Ascending aorta (tissue), 2 donors: ENCODE measurements around the gene TP53I11. TPM values are rescaled to one million over a fixed set of nuclear protein-coding genes. Genes with fewer than 3 reads are reported as not detected.

Experiments
- DNase-seq, 2 donors: peaks; one replicate each; pipeline ENCODE4 v3.0.0-alpha.2; 2019; ENCODE audit warnings: low spot score in 2 of 2
- H3K27ac ChIP-seq, 2 donors: fragments of 200-600 bp; sonication (generic); one replicate each; pipeline ENCODE4 v1.5.1; 2016 to 2017; ENCODE audit warnings: mild to moderate bottlenecking in 1 of 2
- H3K27me3 ChIP-seq: fragments of 200-600 bp; sonication (generic); one replicate; pipeline ENCODE4 v1.5.1; 2017
- H3K36me3 ChIP-seq, 2 donors: fragments of 200-600 bp; sonication (generic); one replicate each; pipeline ENCODE4 v1.5.1; 2016
- H3K4me1 ChIP-seq, 2 donors: fragments of 200-600 bp; sonication (generic); one replicate each; pipeline ENCODE4 v1.5.1; 2016 to 2017; ENCODE audit warnings: mild to moderate bottlenecking in 1 of 2
- H3K4me3 ChIP-seq, 2 donors: fragments of 200-600 bp; sonication (generic); one replicate each; pipeline ENCODE4 v1.5.1; 2016 to 2017; ENCODE audit warnings: mild to moderate bottlenecking in 1 of 2
- H3K9me3 ChIP-seq, 2 donors: fragments of 200-600 bp; sonication (generic); one replicate each; pipeline ENCODE4 v1.5.1; 2016
- CTCF ChIP-seq, 3 experiments: fragments of 200-600 bp in 2 of 3; fragments of 450-650 bp in 1 of 3; sonication (generic) in 2 of 3; IDR thresholded peaks; one replicate each; pipeline ENCODE4 v1.5.1; 2016 to 2019; ENCODE audit warnings: antibody characterized with exemption in 3 of 3, mild to moderate bottlenecking in 1 of 3, moderate library complexity in 1 of 3
- intact Hi-C: fragments of 100-400 bp; cut with DNase I; formaldehyde crosslinking; loops from one replicate; pipeline ENCODE4 v1.15.1; 2023
- total RNA-seq: library from RNA; depleted of rRNA; stranded (reverse); fragments of >200 nt; gene quantifications from one replicate; pipeline ENCODE4 v1.1.0, GENCODE V29; 2016

The TP53I11 gene
- total RNA-seq, 1 donor from 2014 or later, result 266 TPM

GRCh38 chr11:44978274-44978960 lies 27.7 kb upstream of the TP53I11 start:
- no peaks in the 10 kb centered on the region for H3K36me3 ChIP-seq
- H3K27ac ChIP-seq, result no peak overlapping the region
- DNase-seq, result no peak
- intact Hi-C loops, result no loop called here
- peaks cover 0 to 3% of the 10 kb centered on the region in 2 donors for H3K4me1 ChIP-seq
- H3K9me3 ChIP-seq, result no peaks in the 10 kb centered on the region
- TF ChIP-seq CTCF (IDR thresholded peaks at IDR 0.05), result no peak
- H3K4me3 ChIP-seq, result no peak overlapping the region
- no peaks in the 10 kb centered on the region for H3K27me3 ChIP-seq

- Histone ChIP-seq H3K27me3 (no peaks in the 10 kb centered on the region), H3K27ac (no peak overlapping the region), H3K4me1 (peaks cover 0 to 8% of the 10 kb centered on the region in 2 donors), H3K9me3 (no peaks in the 10 kb centered on the region), H3K36me3 (no peaks in the 10 kb centered on the region), H3K4me3 (no peak overlapping the region)
- no peak for TF ChIP-seq CTCF (IDR thresholded peaks at IDR 0.05)
- no peak for DNase-seq
- intact Hi-C loops, result no loop called here
Measured at GRCh38 chr11:44977493-44977984, 26.9 kb upstream of the TP53I11 start.

DNA sequence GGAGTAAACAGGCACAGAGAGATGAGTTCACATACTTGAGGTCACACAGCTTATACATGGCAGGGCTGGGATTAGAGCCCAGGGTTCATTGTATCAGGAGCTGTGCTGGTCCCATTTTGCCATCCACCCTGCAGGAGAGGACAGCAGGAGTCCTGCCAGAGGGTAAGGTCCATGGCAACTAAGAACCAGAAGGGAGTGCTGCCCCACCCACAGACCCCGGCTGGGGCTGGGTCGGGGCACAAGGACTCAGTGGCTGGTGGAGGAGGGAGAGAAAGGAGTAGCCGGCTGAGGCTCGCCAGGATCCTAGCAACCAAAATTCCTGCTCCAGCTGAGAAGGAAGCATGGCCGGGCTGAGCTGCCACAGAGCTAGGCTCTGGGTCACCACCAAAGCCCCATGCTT lies 25.9 kb upstream of the TP53I11 start:
- Histone ChIP-seq H3K9me3 (no peaks in the 10 kb centered on the region), H3K4me3 (no peak overlapping the region), H3K36me3 (no peaks in the 10 kb centered on the region), H3K4me1 (peaks cover 0 to 8% of the 10 kb centered on the region in 2 donors), H3K27ac (no peak overlapping the region), H3K27me3 (no peaks in the 10 kb centered on the region)
- intact Hi-C loops, result no loop called here
- no peak for TF ChIP-seq CTCF (IDR thresholded peaks at IDR 0.05)
- no peak for DNase-seq

- Histone ChIP-seq H3K27ac (no peak overlapping the region), H3K9me3 (no peaks in the 10 kb centered on the region), H3K27me3 (no peaks in the 10 kb centered on the region), H3K4me3 (no peak overlapping the region), H3K4me1 (peaks cover 0 to 8% of the 10 kb centered on the region in 2 donors), H3K36me3 (no peaks in the 10 kb centered on the region)
- no peak for TF ChIP-seq CTCF (IDR thresholded peaks at IDR 0.05)
- DNase-seq, result no peak
- intact Hi-C loops, result no loop called here
Measured at GRCh38 chr11:44974402-44975000, 23.8 kb upstream of the TP53I11 start.

GRCh38 chr11:44973632-44974401 lies 23.1 kb upstream of the TP53I11 start:
- no peak for DNase-seq
- H3K4me1 ChIP-seq, result peaks cover 0 to 8% of the 10 kb centered on the region in 2 donors
- no peak overlapping the region for H3K4me3 ChIP-seq
- no peak overlapping the region for H3K27ac ChIP-seq
- H3K9me3 ChIP-seq, result no peaks in the 10 kb centered on the region
- TF ChIP-seq CTCF (IDR thresholded peaks at IDR 0.05), result no peak
- no peaks in the 10 kb centered on the region for H3K27me3 ChIP-seq
- H3K36me3 ChIP-seq, result no peaks in the 10 kb centered on the region
- intact Hi-C loops, result no loop called here
